Fibroblast of lung (primary cell): ENCODE results near the gene CCDC106.

Source experiments
- CTCF ChIP-seq, 2 donors: IDR thresholded peaks in 1 of 2; conservative IDR thresholded peaks in 1 of 2; 1 replicate in 1 of 2; 2 replicates in 1 of 2; pipeline ENCODE4 v1.5.1; 2011 to 2012; ENCODE audit warnings: low read length in 2 of 2, control low read depth in 1 of 2, inconsistent platforms in 1 of 2, low read depth in 1 of 2, mild to moderate bottlenecking in 1 of 2
- EZH2 ChIP-seq: IDR thresholded peaks from 2 replicates; pipeline ENCODE4 v1.5.1; 2012; ENCODE audit warnings: low read length, control low read depth, mild to moderate bottlenecking; ENCODE audit errors: missing control alignments

GRCh38 chr19:55688422-55689218, 40.6 kb downstream of the CCDC106 start:
- TF ChIP-seq CTCF (conservative IDR thresholded peaks at IDR 0.05 in 1 of 2, IDR thresholded peaks at IDR 0.05 in 1 of 2; ENCODE audit: low read depth in 1 of 2, low read length in 2 of 2) = no peak
- no peak for TF ChIP-seq EZH2
